HG03565 (cell line): ENCODE results near the gene PDE7B.

Source experiments
- ATAC-seq: cut with Tn5 transposase; IDR thresholded peaks from one replicate; pipeline ENCODE4 v1.9.1; 2021; ENCODE audit warnings: mild to moderate bottlenecking, moderate library complexity; ENCODE audit not compliant: unreplicated experiment

The PDE7B gene

DNA sequence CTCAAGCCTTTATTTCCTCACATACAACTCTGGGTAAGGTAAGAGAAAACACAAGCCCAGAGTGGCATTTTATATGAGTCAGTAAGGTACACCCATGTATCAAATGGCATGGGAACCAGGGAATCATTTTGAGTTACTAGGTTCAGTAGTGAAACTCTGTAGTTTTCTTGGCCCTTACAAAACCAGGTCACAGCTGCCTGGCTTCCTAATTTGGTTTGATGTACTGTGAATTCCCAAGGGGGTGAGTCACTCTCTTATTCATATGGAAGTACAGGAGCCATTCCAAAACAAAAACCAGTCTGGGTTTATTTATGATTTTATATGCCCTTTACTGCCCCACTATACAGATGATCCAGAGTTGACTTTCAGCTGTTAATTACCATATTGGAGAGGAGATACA lies 70.7 kb downstream of the PDE7B start:
- ATAC-seq: no peak

DNA sequence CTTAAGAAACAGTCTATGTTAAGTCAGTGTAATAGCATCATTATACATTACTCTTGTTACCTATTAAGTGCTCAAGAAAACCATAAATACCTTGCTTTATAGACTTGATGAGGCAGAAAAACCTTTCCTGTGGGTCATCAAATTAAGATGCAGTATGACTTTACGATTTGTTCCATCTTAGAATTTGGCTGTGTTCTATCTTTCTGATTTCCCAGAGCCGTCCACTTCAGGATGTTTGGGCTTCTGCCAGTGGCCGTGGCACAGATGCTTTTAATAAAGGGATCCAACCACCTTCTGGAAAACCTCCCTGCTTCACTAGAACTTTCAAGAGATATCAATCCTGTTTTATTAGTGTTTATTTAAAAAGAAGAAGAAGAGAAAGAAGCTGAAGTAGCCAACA lies 71.2 kb downstream of the PDE7B start:
- ATAC-seq: no peak

DNA sequence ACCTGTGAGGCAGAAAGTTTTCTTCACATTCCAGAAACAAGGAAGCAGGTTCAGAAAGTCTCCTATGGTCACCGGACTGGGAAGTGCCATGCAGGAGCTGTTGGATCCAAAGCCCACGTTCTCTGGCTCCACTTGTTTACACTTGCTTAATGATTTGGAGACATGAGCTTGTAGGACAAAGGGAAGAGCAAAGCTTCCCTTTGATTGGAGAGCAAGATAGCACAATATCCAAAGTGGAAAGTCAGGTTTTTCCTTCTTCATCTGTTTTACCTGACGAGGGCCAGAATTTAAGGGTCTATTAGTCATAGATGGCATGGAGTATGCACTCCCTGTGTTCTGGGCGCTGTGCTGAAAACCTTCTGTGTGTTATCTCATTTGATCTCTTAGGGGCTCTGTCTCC lies 81.2 kb downstream of the PDE7B start:
- no peak for ATAC-seq

DNA sequence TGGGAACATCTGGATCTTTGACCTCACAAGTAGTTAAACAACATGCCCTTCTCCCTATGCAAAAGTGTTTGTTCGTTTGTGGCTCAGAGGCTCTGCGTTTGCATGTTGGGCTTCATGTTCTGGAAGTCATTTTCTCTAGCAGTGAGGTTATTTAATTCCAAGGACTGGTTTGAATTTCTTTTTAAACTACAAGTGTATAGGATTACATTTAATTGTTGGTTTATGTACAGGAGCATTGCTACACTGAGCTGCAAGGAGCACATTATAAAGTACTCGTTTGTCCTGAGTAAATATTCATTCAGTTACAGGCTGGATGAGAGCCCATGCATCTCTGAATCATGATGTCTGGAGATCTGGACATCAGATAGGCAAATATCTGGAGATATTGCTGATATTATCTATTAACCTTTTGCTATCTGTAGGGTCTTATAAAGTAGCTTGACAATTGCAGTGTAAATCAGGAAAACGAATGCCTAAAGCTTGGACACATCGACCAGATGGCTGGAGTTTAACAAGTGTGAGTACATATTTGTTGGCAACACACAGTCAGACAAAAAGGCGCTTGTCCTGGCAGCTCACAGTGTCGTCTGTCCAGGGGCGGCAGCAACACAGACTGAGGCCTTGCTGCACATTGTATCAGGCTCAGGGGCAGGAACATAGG lies 84.6 kb downstream of the PDE7B start:
- ATAC-seq: no peak

DNA sequence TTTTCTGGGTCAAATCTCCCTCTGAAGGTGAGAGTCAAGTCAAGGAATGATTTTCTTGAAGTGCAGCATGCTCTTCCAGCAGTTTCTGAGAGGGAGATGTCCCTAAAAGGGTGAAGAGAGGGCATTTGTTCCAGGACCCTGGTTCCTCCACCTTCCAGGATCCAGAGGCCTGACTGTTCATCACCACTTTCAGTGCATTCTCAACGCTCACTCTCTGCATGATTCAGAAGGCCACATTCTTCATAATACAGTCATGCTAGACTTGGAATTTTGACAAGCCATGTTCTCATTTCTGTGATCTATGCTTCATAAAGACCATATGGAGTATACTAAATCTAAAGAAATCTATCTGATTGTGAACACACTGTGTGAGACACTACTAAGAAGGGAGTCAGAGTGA lies 85.1 kb downstream of the PDE7B start:
- ATAC-seq: no peak

DNA sequence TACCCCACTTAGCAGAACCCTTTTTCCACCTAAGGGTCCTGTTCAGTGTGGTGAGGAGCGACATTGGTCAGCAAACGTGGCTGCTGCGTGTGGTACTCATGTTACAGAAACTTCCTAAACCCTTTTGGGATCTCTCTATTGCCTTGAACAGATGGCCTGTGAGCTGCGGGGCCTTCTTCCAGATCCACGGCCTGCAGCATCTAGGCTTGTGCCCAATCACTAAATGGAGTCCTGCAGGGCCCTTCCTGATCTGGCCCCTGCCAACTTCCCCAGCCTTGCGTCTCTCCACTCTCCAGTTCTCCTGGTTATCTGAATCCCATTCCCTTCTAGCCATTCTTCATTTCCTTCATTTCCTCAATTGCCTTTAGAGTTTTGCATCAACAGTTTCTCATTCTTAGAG lies 85.6 kb downstream of the PDE7B start:
- no peak for ATAC-seq

DNA sequence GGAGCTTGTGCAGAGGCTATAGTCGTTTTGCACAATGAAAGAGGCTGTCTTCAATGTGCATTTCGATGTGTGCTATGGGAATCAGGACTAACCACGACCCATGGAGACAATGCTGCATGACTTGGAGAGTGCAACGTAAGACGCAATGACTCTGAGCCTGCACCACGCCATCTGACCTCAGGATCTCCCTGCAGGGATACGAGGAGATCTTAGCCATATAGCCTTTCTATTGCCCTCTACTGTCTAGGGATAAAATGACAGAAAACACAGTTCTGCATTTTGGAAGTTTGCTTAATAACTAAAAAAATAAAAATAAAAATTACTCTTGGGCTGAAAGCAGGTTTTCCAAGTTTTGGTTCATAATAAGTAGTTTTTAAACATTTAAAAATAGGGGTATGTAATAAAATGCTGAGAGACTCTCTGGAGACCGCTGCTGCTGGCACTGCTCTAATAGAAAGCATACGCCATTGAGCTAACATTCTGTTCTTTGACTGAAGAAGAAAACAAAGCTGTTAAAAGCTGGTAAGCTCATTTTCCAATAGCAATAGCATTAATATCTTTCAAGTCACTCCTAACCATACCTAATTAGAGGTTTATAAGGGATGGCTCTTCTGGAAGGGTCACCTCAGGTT lies 87.2 kb downstream of the PDE7B start:
- no peak for ATAC-seq

DNA sequence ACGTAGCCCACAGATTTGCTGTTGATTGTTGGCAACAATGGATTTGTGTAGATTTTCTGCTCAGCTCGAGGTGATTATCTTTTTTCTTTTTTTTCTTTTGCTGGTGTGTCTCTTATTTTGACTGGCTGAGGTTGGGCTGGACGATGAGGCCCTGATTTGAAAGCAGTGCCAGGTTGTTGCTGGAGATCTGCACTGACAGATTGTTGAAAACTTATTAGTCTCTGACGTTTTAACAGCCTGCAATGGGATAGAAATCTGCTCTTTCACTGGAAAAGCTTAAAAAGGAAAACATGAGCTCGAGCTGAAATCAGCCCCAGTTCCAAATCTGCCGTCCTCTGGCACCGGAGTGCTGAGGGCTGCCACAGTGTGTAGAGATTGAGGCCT lies 87.7 kb downstream of the PDE7B start:
- no peak for ATAC-seq

DNA sequence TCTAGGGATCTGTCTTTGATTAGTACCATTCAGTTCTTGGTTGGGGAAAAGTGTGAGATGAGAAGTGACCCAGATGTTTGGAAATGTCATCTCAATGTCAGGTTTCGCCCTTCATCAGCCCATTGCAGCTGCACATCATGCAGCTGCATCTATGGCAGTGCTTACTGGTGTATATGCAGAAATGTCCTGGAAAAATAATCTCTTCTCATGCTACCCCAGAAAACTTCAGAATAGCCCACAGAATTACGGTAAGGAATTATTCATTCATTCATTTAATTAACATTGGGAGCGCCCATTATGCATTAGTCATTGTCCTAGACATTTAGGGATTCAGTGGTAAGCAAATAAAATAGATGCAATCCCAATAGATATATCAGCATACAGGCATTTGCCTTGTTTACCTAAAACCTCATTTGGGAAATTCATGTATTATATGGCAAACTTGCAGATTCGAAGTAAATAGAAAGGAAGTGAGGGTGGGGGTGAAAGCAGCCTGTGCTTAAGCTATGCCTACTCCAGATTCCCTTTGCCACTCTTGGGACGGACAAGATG lies 89.2 kb downstream of the PDE7B start:
- ATAC-seq: no peak

DNA sequence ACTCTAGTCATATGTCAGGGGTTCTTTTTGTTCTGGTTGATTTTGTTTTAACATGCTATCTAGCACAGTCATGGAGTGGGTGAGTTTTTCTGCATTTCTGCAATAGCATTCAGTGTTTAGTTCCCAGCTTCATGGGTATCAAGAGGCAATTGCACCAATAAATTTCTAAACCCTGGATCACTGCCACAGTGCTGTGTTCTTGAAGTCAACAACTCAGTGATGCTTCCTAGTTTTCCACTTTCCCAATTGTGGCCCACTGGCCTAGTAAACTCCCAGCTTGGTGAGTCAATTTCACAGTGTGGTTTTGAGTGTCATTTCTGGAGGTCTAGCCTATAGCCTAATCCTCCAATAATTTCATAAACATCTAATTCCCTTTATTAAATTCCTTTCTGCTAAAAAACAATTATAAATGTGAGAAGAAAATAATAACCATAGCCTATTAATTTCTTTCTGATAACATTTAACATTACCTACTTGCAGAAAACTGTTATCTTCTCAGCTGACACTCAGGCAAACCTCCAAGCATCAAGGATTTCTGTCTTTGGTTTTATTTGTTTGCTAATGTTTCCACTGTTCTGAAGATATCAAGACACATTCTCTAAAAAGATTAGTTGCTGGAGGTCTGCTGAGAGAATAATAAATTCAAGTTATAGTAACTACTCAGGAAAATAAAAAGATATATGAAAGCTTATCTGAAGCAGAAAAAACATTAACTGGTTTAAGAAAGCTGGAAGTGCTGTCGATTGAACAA lies 89.9 kb downstream of the PDE7B start:
- ATAC-seq: no peak

DNA sequence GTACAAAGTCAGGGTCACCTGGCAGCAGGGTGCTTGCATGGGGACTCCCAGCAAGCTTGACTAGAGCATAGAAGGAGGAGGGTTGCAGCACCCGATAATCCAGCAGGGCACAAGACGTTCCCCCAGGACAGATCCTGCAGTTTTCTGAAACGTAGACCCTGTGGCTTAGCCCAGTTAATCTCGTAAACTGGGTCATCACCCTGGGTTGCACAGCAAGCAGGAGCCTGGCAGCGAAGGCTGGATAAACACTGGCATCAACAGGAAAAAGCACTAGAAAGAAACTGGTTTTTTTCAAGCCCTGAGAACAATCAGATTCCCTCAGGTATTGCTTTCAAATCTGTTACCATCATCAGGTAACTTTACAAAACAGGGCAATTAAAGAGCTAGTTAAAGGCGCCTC lies 92.6 kb downstream of the PDE7B start:
- ATAC-seq: no peak

DNA sequence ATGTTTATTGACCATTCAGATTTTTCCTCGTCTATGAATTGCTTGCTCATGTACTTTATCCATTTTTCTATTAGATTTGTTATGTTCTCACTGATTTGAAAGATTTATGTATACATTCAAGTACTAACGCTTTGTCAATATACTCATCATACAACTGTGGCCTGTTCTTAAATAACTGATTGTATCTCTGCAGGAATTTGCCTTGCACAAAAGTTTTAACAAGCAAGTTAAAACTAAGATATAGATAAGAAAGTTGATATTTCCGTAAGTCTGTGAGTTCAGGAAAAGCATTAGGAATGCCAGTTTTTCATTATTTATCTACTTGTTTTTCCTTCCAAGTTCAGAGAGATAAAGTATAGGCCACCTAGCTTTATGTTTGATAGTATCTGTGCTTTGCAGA lies 95.2 kb downstream of the PDE7B start:
- ATAC-seq: no peak

DNA sequence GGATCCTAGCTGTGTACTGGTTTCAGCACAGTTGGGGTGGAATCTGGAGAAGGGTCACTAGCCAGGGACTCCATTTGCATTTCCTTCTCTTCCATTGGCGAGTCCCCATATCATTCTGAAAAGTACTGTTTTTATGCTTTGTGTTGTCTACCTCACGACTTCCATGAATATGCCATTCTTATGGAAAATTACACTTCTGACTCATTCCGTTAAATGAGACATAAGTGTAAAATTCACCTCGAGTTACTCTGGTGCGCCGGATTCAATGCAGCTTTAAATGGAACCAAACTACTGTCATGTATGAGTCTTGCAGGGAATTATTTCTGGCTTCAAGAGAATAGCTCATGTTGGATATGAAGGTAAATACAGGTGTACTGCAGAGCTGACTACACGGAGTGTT lies 99.2 kb downstream of the PDE7B start:
- ATAC-seq: no peak

DNA sequence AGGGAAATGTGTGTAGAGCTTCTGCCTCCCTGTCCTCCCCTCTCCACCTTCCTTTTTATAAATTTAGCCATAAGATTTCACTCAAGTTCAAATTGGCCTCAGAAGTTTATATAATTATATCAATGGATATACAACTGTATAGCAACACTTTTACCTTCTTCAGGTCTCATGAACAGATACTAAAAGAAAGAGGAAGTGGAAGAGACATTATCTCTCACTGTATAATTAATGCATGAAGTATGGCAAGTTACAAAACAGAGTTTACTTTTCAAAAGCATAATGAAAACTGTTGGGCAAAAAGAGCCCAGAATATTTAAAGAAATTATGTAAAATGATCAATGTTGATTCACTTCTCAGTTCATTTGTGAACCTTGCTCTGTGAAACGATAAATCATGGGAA lies 99.7 kb downstream of the PDE7B start:
- ATAC-seq: peak; percentile 51

DNA sequence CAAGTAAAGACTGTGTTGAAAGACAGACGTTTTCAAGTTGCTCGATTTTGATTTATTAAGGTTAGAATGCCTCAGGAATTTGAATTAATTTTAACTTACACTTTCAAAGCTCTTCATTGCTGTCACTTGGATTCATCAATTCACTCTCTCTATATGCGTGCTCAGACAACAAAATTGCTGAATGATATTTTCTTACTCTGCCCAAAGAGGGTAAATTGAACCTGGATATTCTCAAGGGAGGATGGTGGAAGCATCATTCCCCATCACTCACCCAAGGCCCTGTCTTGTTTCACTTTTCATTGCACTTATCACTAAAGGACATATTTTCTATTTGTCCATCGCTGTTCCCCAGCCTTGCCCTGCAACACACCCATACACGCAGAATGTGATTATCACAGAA lies 102.3 kb downstream of the PDE7B start:
- ATAC-seq: no peak

DNA sequence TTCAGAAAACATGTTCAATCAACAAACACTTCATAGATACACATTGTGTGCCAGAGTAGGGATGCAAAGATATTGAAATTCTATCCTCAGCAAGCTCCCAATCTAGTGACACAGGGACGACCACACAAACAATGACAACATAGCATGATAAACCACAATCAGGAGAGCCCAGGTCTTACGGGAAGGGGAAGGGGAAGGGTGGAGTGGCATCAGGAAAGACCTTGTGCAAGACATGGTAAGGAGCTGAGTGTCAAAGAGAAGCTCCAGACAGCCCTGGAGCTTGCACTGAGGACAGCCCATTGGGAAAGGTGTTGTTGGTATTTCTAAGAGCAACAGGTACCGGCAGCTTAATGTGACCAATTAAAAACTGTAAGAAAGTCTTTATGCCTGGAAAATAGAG lies 103.6 kb downstream of the PDE7B start:
- no peak for ATAC-seq

DNA sequence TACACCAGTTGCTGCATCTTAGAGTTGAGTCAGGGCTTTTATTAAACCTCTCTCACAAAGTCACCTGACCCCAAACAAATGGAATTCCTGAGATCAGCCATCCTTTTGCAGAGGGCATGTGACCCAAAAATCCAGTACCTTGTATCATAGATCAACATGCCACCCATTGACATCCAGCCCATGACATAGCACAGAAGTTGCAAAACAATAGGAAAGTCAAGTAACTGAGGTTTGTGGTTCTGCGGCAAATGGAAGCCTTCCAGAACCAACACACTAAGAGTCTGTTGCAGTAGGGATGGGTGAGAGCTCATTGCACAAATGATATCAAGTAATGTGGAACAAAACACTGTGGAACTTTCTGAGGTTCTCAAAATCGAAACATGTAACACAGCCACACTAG lies 111.2 kb downstream of the PDE7B start:
- ATAC-seq: no peak

DNA sequence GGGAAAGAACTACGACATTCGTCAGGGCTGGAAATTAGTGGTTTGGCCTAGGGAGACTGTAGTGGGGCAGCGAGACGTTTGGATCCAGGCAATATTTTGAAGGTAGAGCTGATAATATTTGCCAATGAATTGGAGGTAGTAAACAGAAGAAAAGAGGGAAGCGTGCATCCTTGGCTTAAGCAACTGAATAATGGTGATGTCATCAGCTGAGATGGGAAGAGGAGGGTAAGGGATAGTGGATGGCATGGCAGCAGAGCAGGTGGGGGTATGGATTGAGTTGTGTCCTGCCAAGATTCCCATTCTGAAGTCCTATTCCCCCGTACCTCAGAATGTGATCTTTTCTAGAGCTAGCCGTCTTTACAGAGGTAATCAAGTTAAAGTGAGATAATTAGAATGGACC lies 119.2 kb downstream of the PDE7B start:
- no peak for ATAC-seq

DNA sequence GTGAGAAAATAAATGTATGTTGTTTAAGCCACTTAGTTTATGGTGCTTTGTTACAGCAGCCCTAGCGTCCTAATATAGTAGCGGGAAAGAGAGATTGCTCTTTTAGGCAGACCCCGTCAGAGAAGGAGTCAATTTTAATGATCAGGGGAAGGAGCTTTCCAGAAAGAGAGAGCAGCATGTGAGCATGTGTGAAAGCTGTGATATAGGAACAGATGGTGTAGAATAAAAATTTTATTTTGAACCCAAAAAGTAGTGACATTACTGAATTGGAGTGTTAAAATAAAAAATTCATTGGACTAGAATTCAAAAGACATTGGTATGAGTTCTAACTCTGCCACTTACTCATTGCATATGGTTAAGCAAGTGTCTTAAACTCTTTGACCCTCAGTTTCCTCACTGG lies 119.8 kb downstream of the PDE7B start:
- ATAC-seq: no peak

DNA sequence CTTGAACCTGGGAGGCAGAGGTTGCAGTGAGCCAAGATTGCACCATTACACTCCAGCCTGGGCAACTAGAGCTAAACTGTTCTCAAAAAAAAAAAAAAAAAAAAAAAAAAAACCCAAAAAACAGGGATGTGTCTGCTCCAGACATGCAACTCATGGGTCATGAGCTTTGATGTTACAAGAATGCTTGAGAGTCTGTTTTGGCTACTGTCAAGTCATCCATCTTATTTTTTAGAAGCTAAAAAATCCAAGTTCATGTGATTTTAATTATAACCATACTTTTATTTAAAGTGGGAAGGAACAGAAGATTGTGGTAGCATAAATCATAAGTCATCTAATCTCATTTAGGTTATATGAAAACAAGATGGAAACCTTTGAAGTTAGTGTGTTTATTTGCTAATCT lies 120.6 kb downstream of the PDE7B start:
- ATAC-seq: no peak

DNA sequence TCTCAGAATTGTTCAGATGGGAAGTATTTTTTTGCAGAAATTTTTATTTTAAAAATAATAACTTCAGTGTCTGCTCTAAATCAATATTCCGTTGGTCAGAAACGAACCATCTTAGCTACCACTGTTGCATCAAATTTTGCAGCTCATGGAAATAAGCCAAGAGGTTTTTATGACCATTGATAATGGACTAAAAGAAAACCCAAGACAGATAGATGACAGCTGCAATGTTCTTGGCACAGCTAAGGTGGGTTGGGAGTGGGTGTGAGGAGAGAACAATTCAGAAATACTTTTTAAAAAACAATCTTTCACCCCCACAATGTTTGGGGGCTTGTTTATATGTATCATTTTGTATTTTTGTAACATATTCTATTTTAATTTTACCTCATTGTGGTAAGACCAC lies 121.1 kb downstream of the PDE7B start:
- ATAC-seq: no peak

DNA sequence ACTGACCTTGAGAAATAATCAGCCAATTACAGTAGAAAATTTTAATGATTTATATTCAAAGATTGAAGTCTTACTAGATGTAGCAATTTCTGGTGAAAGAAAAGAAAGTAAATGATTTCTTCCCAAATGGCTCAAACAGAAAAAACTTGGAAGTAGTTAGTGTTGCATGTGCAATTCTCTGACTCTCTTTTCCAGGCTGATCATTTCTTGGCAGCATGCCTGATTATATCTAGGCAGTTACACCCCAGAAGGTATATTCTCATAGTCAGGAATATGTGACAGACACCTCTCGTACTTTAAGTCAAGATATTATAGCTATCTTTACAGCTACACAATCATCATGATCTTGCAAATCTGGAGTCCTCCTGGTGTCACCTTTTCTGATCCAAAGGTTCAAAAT lies 122.9 kb downstream of the PDE7B start:
- ATAC-seq: no peak
